ENCODE measurements around the gene SRBD1.

The SRBD1 gene

GRCh38 chr2:45353879-45354278, 257.2 kb downstream of the SRBD1 start:
- no peak for DNase-seq

GRCh38 chr2:45352506-45352905, 258.6 kb downstream of the SRBD1 start:
- DNase-seq, result no peak

GRCh38 chr2:45345331-45346234, 265.5 kb downstream of the SRBD1 start:
- no peak for DNase-seq

- no peak for DNase-seq
Measured at GRCh38 chr2:45344502-45344901, 266.6 kb downstream of the SRBD1 start.

GRCh38 chr2:45344071-45344470, 267.0 kb downstream of the SRBD1 start:
- no peak for DNase-seq

- DNase-seq, result no peak
Measured at GRCh38 chr2:45343251-45344017, 267.6 kb downstream of the SRBD1 start.

- DNase-seq, result no peak
Measured at GRCh38 chr2:45340318-45340717, 270.7 kb downstream of the SRBD1 start.

GRCh38 chr2:45339253-45339652, 271.8 kb downstream of the SRBD1 start:
- DNase-seq, result no peak
